ENCODE data around the gene TIE1. TPM values are rescaled to one million over a fixed set of nuclear protein-coding genes. Genes with fewer than 3 reads are reported as not detected.

TIE1 gene
- polyA plus RNA-seq = 1 to 10 TPM; 4.2 to 4.7 TPM

GRCh38 chr1:43300378-43301094, at the start of gene TIE1:
TSS of gene TIE1 (plus strand) at chr1:43300982. CDS start at chr1:43301072, 90 bp downstream.
- 71 to 75% methylated on average over 9 to 10 of the region's 10 CpGs for WGBS, 2 donors
- peaks cover 0 to under 1% of the 10 kb centered on the region in 2 donors for H3K36me3 ChIP-seq (ENCODE audit: control insufficient read depth in 2 of 2, insufficient read depth in 2 of 2, low read length in 1 of 2)
- no peak within 1 kb of the TSS for H3K4me3 ChIP-seq (ENCODE audit: low read depth in 1 of 2, low read length in 2 of 2)
- H3K27me3 ChIP-seq (ENCODE audit: control insufficient read depth in 1 of 2, insufficient read depth in 2 of 2, low read length in 2 of 2) = no peaks in the 10 kb centered on the region
- H3K9me3 ChIP-seq (ENCODE audit: control insufficient read depth in 2 of 2, insufficient read depth in 1 of 2, low read depth in 1 of 2, low read length in 1 of 2) = no peaks in the 10 kb centered on the region
- peaks cover 2 to 8% of the 10 kb centered on the region in 2 donors for H3K4me1 ChIP-seq (ENCODE audit: control insufficient read depth in 2 of 2, insufficient read depth in 2 of 2, low read length in 1 of 2)
- H3K27ac ChIP-seq (ENCODE audit: low read depth in 2 of 2, low read length in 1 of 2) = peak within 1 kb of the TSS in 1 of 2 donors; percentile 48

- Histone ChIP-seq H3K27ac (ENCODE audit: low read depth in 2 of 2, low read length in 1 of 2) (no peak overlapping the region), H3K4me3 (ENCODE audit: low read depth in 1 of 2, low read length in 2 of 2) (no peak overlapping the region), H3K27me3 (ENCODE audit: control insufficient read depth in 1 of 2, insufficient read depth in 2 of 2, low read length in 2 of 2) (no peaks in the 10 kb centered on the region), H3K36me3 (ENCODE audit: control insufficient read depth in 2 of 2, insufficient read depth in 2 of 2, low read length in 1 of 2) (no peaks in the 10 kb centered on the region), H3K9me3 (ENCODE audit: control insufficient read depth in 2 of 2, insufficient read depth in 1 of 2, low read depth in 1 of 2, low read length in 1 of 2) (no peaks in the 10 kb centered on the region), H3K4me1 (ENCODE audit: control insufficient read depth in 2 of 2, insufficient read depth in 2 of 2, low read length in 1 of 2) (peaks cover 0 to 6% of the 10 kb centered on the region in 2 donors)
- WGBS, 2 donors = 90 to 91% methylated on average over 5 of the region's 5 CpGs
Observed at GRCh38 chr1:43251024-43251423, 49.8 kb upstream of the TIE1 start.

GRCh38 chr1:43252225-43252624, 48.6 kb upstream of the TIE1 start:
- Histone ChIP-seq H3K4me3 (ENCODE audit: low read depth in 1 of 2, low read length in 2 of 2) (no peak overlapping the region), H3K9me3 (ENCODE audit: control insufficient read depth in 2 of 2, insufficient read depth in 1 of 2, low read depth in 1 of 2, low read length in 1 of 2) (no peaks in the 10 kb centered on the region), H3K27me3 (ENCODE audit: control insufficient read depth in 1 of 2, insufficient read depth in 2 of 2, low read length in 2 of 2) (no peaks in the 10 kb centered on the region), H3K36me3 (ENCODE audit: control insufficient read depth in 2 of 2, insufficient read depth in 2 of 2, low read length in 1 of 2) (no peaks in the 10 kb centered on the region), H3K4me1 (ENCODE audit: control insufficient read depth in 2 of 2, insufficient read depth in 2 of 2, low read length in 1 of 2) (peaks cover 0 to 9% of the 10 kb centered on the region in 2 donors), H3K27ac (ENCODE audit: low read depth in 2 of 2, low read length in 1 of 2) (no peak overlapping the region)
- 83 to 93% methylated on average over 1 of the region's 1 CpG for WGBS, 2 donors

- Histone ChIP-seq H3K27me3 (ENCODE audit: control insufficient read depth in 1 of 2, insufficient read depth in 2 of 2, low read length in 2 of 2) (no peaks in the 10 kb centered on the region), H3K27ac (ENCODE audit: low read depth in 2 of 2, low read length in 1 of 2) (no peak overlapping the region), H3K36me3 (ENCODE audit: control insufficient read depth in 2 of 2, insufficient read depth in 2 of 2, low read length in 1 of 2) (no peaks in the 10 kb centered on the region), H3K9me3 (ENCODE audit: control insufficient read depth in 2 of 2, insufficient read depth in 1 of 2, low read depth in 1 of 2, low read length in 1 of 2) (no peaks in the 10 kb centered on the region), H3K4me3 (ENCODE audit: low read depth in 1 of 2, low read length in 2 of 2) (no peak overlapping the region), H3K4me1 (ENCODE audit: control insufficient read depth in 2 of 2, insufficient read depth in 2 of 2, low read length in 1 of 2) (peaks cover 0 to 11% of the 10 kb centered on the region in 2 donors)
- WGBS, 2 donors = 90 to 92% methylated on average over 4 of the region's 4 CpGs
Observed at GRCh38 chr1:43253173-43253572, 47.6 kb upstream of the TIE1 start.

GRCh38 chr1:43253876-43254275, 46.9 kb upstream of the TIE1 start:
- Histone ChIP-seq H3K4me3 (ENCODE audit: low read depth in 1 of 2, low read length in 2 of 2) (no peak overlapping the region), H3K27ac (ENCODE audit: low read depth in 2 of 2, low read length in 1 of 2) (no peak overlapping the region), H3K27me3 (ENCODE audit: control insufficient read depth in 1 of 2, insufficient read depth in 2 of 2, low read length in 2 of 2) (no peaks in the 10 kb centered on the region), H3K4me1 (ENCODE audit: control insufficient read depth in 2 of 2, insufficient read depth in 2 of 2, low read length in 1 of 2) (peaks cover 0 to 11% of the 10 kb centered on the region in 2 donors), H3K36me3 (ENCODE audit: control insufficient read depth in 2 of 2, insufficient read depth in 2 of 2, low read length in 1 of 2) (no peaks in the 10 kb centered on the region), H3K9me3 (ENCODE audit: control insufficient read depth in 2 of 2, insufficient read depth in 1 of 2, low read depth in 1 of 2, low read length in 1 of 2) (no peaks in the 10 kb centered on the region)
- 84 to 89% methylated on average over 8 of the region's 8 CpGs for WGBS, 2 donors

- 68 to 73% methylated on average over 10 of the region's 10 CpGs for WGBS, 2 donors
- Histone ChIP-seq H3K27ac (ENCODE audit: low read depth in 2 of 2, low read length in 1 of 2) (peak overlapping the region in 1 of 2 donors; percentile 70), H3K27me3 (ENCODE audit: control insufficient read depth in 1 of 2, insufficient read depth in 2 of 2, low read length in 2 of 2) (no peaks in the 10 kb centered on the region)
Observed at GRCh38 chr1:43255438-43256210, 45.2 kb upstream of the TIE1 start.

GRCh38 chr1:43256675-43257570, 43.9 kb upstream of the TIE1 start:
- no peak overlapping the region for H3K4me3 ChIP-seq (ENCODE audit: low read depth in 1 of 2, low read length in 2 of 2)
- no peaks in the 10 kb centered on the region for H3K9me3 ChIP-seq (ENCODE audit: control insufficient read depth in 2 of 2, insufficient read depth in 1 of 2, low read depth in 1 of 2, low read length in 1 of 2)
- 71 to 75% methylated on average over 8 of the region's 8 CpGs for WGBS, 2 donors
- no peaks in the 10 kb centered on the region for H3K36me3 ChIP-seq (ENCODE audit: control insufficient read depth in 2 of 2, insufficient read depth in 2 of 2, low read length in 1 of 2)
- peak overlapping the region; percentile 87 to 91 for H3K27ac ChIP-seq (ENCODE audit: low read depth in 2 of 2, low read length in 1 of 2)
- H3K27me3 ChIP-seq (ENCODE audit: control insufficient read depth in 1 of 2, insufficient read depth in 2 of 2, low read length in 2 of 2) = no peaks in the 10 kb centered on the region
- H3K4me1 ChIP-seq (ENCODE audit: control insufficient read depth in 2 of 2, insufficient read depth in 2 of 2, low read length in 1 of 2) = peaks cover 0 to 11% of the 10 kb centered on the region in 2 donors

More at GRCh38 chr1:43255438-43256210, 45.2 kb upstream of the TIE1 start:
- Histone ChIP-seq H3K4me3 (ENCODE audit: low read depth in 1 of 2, low read length in 2 of 2) (no peak overlapping the region), H3K4me1 (ENCODE audit: control insufficient read depth in 2 of 2, insufficient read depth in 2 of 2, low read length in 1 of 2) (peaks cover 0 to 11% of the 10 kb centered on the region in 2 donors), H3K36me3 (ENCODE audit: control insufficient read depth in 2 of 2, insufficient read depth in 2 of 2, low read length in 1 of 2) (no peaks in the 10 kb centered on the region), H3K9me3 (ENCODE audit: control insufficient read depth in 2 of 2, insufficient read depth in 1 of 2, low read depth in 1 of 2, low read length in 1 of 2) (no peaks in the 10 kb centered on the region)

- WGBS, 2 donors = 69 to 75% methylated on average over 3 of the region's 3 CpGs
- Histone ChIP-seq H3K27me3 (ENCODE audit: control insufficient read depth in 1 of 2, insufficient read depth in 2 of 2, low read length in 2 of 2) (no peaks in the 10 kb centered on the region), H3K9me3 (ENCODE audit: control insufficient read depth in 2 of 2, insufficient read depth in 1 of 2, low read depth in 1 of 2, low read length in 1 of 2) (no peaks in the 10 kb centered on the region), H3K36me3 (ENCODE audit: control insufficient read depth in 2 of 2, insufficient read depth in 2 of 2, low read length in 1 of 2) (no peaks in the 10 kb centered on the region), H3K4me1 (ENCODE audit: control insufficient read depth in 2 of 2, insufficient read depth in 2 of 2, low read length in 1 of 2) (peaks cover 0 to 11% of the 10 kb centered on the region in 2 donors), H3K27ac (ENCODE audit: low read depth in 2 of 2, low read length in 1 of 2) (no peak overlapping the region), H3K4me3 (ENCODE audit: low read depth in 1 of 2, low read length in 2 of 2) (no peak overlapping the region)
Observed at GRCh38 chr1:43258370-43258769, 42.4 kb upstream of the TIE1 start.

GRCh38 chr1:43265431-43265830, 35.4 kb upstream of the TIE1 start:
- Histone ChIP-seq H3K9me3 (ENCODE audit: control insufficient read depth in 2 of 2, insufficient read depth in 1 of 2, low read depth in 1 of 2, low read length in 1 of 2) (no peaks in the 10 kb centered on the region), H3K4me1 (ENCODE audit: control insufficient read depth in 2 of 2, insufficient read depth in 2 of 2, low read length in 1 of 2) (peaks cover 0 to 2% of the 10 kb centered on the region in 2 donors), H3K27ac (ENCODE audit: low read depth in 2 of 2, low read length in 1 of 2) (no peak overlapping the region), H3K4me3 (ENCODE audit: low read depth in 1 of 2, low read length in 2 of 2) (no peak overlapping the region), H3K27me3 (ENCODE audit: control insufficient read depth in 1 of 2, insufficient read depth in 2 of 2, low read length in 2 of 2) (no peaks in the 10 kb centered on the region), H3K36me3 (ENCODE audit: control insufficient read depth in 2 of 2, insufficient read depth in 2 of 2, low read length in 1 of 2) (no peaks in the 10 kb centered on the region)
- WGBS, 2 donors = 71 to 73% methylated on average over 4 of the region's 4 CpGs
